ENCODE measurements around the gene ELP2. TPM values are rescaled to one million over a fixed set of nuclear protein-coding genes. Genes with fewer than 3 reads are reported as not detected.

Gene ELP2
- total RNA-seq, 1 donor from 2014 or later, result 46.1 TPM

- DNase-seq (ENCODE audit: low read depth), result no peak
- no peak overlapping the region for H3K4me3 ChIP-seq (ENCODE audit: low read depth, low read length)
- TF ChIP-seq CTCF (conservative IDR thresholded peaks at IDR 0.05; ENCODE audit: low read depth, low read length), result no peak
These were observed 35.3 kb upstream of the ELP2 start for GRCh38 chr18:36094431-36094830.

- TF ChIP-seq CTCF (conservative IDR thresholded peaks at IDR 0.05; ENCODE audit: low read depth, low read length), result peak; percentile 60
- H3K4me3 ChIP-seq (ENCODE audit: low read depth, low read length), result no peak overlapping the region
These were observed 33.7 kb upstream of the ELP2 start for GRCh38 chr18:36095936-36096519.

GRCh38 chr18:36096955-36097354, 32.7 kb upstream of the ELP2 start:
- no peak for DNase-seq (ENCODE audit: low read depth)
- no peak overlapping the region for H3K4me3 ChIP-seq (ENCODE audit: low read depth, low read length)

More at GRCh38 chr18:36095936-36096519, 33.7 kb upstream of the ELP2 start:
- DNase-seq (ENCODE audit: low read depth), result peak; percentile 37

GRCh38 chr18:36099311-36099710, 30.4 kb upstream of the ELP2 start:
- no peak for TF ChIP-seq CTCF (conservative IDR thresholded peaks at IDR 0.05; ENCODE audit: low read depth, low read length)
- DNase-seq (ENCODE audit: low read depth), result no peak
- no peak overlapping the region for H3K4me3 ChIP-seq (ENCODE audit: low read depth, low read length)

More at GRCh38 chr18:36096955-36097354, 32.7 kb upstream of the ELP2 start:
- TF ChIP-seq CTCF (conservative IDR thresholded peaks at IDR 0.05; ENCODE audit: low read depth, low read length), result no peak

- no peak overlapping the region for H3K4me3 ChIP-seq (ENCODE audit: low read depth, low read length)
- no peak for TF ChIP-seq CTCF (conservative IDR thresholded peaks at IDR 0.05; ENCODE audit: low read depth, low read length)
- no peak for DNase-seq (ENCODE audit: low read depth)
These were observed 27.8 kb upstream of the ELP2 start for GRCh38 chr18:36101943-36102342.

- no peak overlapping the region for H3K4me3 ChIP-seq (ENCODE audit: low read depth, low read length)
- DNase-seq (ENCODE audit: low read depth), result no peak
- TF ChIP-seq CTCF (conservative IDR thresholded peaks at IDR 0.05; ENCODE audit: low read depth, low read length), result no peak
These were observed 24.9 kb upstream of the ELP2 start for GRCh38 chr18:36104749-36105148.

GRCh38 chr18:36107477-36107876, 22.2 kb upstream of the ELP2 start:
- DNase-seq (ENCODE audit: low read depth), result no peak
- H3K4me3 ChIP-seq (ENCODE audit: low read depth, low read length), result no peak overlapping the region
- no peak for TF ChIP-seq CTCF (conservative IDR thresholded peaks at IDR 0.05; ENCODE audit: low read depth, low read length)
